GM21515 (cell line): ENCODE results near the gene PPP1R1B.

ENCODE experiments used
- ATAC-seq: cut with Tn5 transposase; IDR thresholded peaks from one replicate; pipeline ENCODE4 v1.9.1; 2021; ENCODE audit not compliant: unreplicated experiment

Gene PPP1R1B

GRCh38 chr17:39631403-39631802 is 4.7 kb downstream of the PPP1R1B start:
- no peak for ATAC-seq

- no peak for ATAC-seq
These were observed 5.6 kb downstream of the PPP1R1B start for GRCh38 chr17:39632153-39632941.

- no peak for ATAC-seq
These were observed 6.9 kb downstream of the PPP1R1B start for GRCh38 chr17:39633570-39634183.

- no peak for ATAC-seq
These were observed 7.7 kb downstream of the PPP1R1B start for GRCh38 chr17:39634384-39634871.

GRCh38 chr17:39635614-39636176 is 8.9 kb downstream of the PPP1R1B start:
- ATAC-seq: no peak

- no peak for ATAC-seq
These were observed 9.8 kb downstream of the PPP1R1B start for GRCh38 chr17:39636587-39636926.

GRCh38 chr17:39636927-39637736 is 10.4 kb downstream of the PPP1R1B start, which contains the start of gene STARD3:
TSS of gene STARD3 (plus strand) at chr17:39637144. CDS start at chr17:39653532, 16,388 bp downstream.
- ATAC-seq: peak; percentile 71

GRCh38 chr17:39638317-39638716 is 11.6 kb downstream of the PPP1R1B start:
- no peak for ATAC-seq

- ATAC-seq: no peak
These were observed 12.3 kb downstream of the PPP1R1B start for GRCh38 chr17:39639043-39639442.

- no peak for ATAC-seq
These were observed 13.1 kb downstream of the PPP1R1B start for GRCh38 chr17:39639566-39640458.

- ATAC-seq: no peak
These were observed 13.9 kb downstream of the PPP1R1B start for GRCh38 chr17:39640591-39641031.

- ATAC-seq: no peak
These were observed 14.3 kb downstream of the PPP1R1B start for GRCh38 chr17:39641097-39641496.

GRCh38 chr17:39641883-39642282 is 15.1 kb downstream of the PPP1R1B start:
- ATAC-seq: no peak

- ATAC-seq: no peak
These were observed 15.7 kb downstream of the PPP1R1B start for GRCh38 chr17:39642291-39643074.

- no peak for ATAC-seq
These were observed 16.5 kb downstream of the PPP1R1B start for GRCh38 chr17:39643271-39643670.

GRCh38 chr17:39647256-39647655 is 20.5 kb downstream of the PPP1R1B start:
- no peak for ATAC-seq

- ATAC-seq: no peak
These were observed 22.0 kb downstream of the PPP1R1B start for GRCh38 chr17:39648616-39649366.

- ATAC-seq: no peak
These were observed 23.4 kb downstream of the PPP1R1B start for GRCh38 chr17:39650121-39650579.
